ENCODE data around the gene DCXR.
A peak's percentile ranks its signal among the peaks of the same experiment; 100 is the strongest.
"Not testable (repeated sequence)": the region's sequence is repeated elsewhere in the genome, so short reads cannot be mapped to it uniquely, and the experiment has no call there.

The DCXR gene

DNA sequence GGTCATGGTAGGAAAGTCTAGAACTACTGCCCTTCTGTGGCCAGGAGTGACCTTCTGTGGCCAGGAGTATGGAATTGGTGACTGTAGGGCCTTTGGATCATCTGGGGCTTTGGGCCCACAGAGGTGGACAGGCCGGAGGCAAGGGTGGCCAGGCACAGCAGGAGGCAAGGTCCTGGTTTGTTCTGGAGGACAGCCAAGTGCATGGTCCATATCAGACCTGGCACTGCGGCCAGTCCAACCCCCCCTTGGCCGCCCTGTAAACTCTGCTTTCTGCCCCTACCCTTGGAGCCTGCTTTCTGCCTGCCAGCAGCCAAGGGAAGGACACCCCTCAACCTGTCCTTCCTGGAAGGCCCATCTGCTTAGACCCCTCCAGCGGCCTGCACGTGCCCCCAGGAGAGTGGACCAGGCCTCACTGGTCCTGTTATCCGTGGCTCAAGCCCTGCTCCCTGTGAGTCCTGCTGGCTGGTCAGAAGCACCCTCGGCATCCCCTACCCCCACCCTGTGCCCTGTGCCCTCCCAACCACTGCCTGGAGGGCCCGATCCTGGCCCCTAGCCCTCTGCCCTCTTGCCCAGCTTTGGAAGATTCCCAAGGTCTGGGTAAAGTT, 2.3 kb upstream of the DCXR start:
- ATAC-seq: no peak

DNA sequence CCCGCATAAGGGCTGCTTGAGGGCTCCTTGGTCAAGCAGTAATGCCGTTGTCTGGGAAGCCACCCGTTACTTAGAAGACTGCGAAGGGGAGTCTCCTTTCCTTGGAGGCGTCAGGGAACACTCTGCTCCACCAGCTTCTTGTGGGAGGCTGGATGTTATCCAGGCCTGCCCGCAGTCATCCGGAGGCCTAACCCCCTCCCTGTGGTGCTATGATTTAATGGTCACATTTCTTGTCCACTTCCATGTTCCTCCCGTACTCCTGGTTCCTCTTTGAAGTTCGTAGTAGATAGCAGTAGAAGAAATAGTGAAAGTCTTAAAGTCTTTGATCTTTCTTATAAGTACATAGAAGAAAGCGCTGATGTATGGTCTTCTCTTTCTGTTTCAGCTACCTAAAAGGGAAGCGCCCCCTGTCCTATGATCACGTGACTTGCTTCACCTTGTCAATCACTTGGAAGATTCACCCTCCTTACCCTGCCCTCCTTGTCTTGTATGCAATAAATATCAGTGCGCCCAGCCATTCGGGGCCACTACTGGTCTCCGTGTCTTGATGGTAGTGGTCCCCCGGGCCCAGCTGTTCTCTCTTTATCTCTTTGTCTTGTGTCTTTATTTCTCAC, 1.4 kb upstream of the DCXR start:
- ATAC-seq, H3K27ac Mint-ChIP-seq, H3K27me3 Mint-ChIP-seq, H3K36me3 Mint-ChIP-seq, H3K4me3 Mint-ChIP-seq, H3K9me3 Mint-ChIP-seq: not testable (repeated sequence)
- peaks cover 33% of the 10 kb centered on the region for H3K4me1 Mint-ChIP-seq

More for the DNA sequence above, 2.3 kb upstream of the DCXR start:
- Mint-ChIP-seq H3K27me3 (no peaks in the 10 kb centered on the region), H3K9me3 (no peaks in the 10 kb centered on the region), H3K27ac (no peak overlapping the region), H3K4me3 (no peak overlapping the region), H3K4me1 (peaks cover 33% of the 10 kb centered on the region), H3K36me3 (peaks cover 10% of the 10 kb centered on the region)

GRCh38 chr17:82037889-82038195, 345 bp upstream of the DCXR start:
- Mint-ChIP-seq H3K27ac (peak overlapping the region; percentile 85), H3K27me3 (no peaks in the 10 kb centered on the region), H3K9me3 (no peaks in the 10 kb centered on the region), H3K4me3 (peak overlapping the region; percentile 85), H3K4me1 (peaks cover 33% of the 10 kb centered on the region), H3K36me3 (peaks cover 10% of the 10 kb centered on the region)
- ATAC-seq: no peak

GRCh38 chr17:82036634-82037091, 834 bp downstream of the DCXR start:
- peaks cover 10% of the 10 kb centered on the region for H3K36me3 Mint-ChIP-seq
- peak overlapping the region; percentile 85 for H3K4me3 Mint-ChIP-seq
- no peaks in the 10 kb centered on the region for H3K9me3 Mint-ChIP-seq
- H3K27me3 Mint-ChIP-seq: no peaks in the 10 kb centered on the region
- no peak for ATAC-seq
- H3K4me1 Mint-ChIP-seq: peaks cover 33% of the 10 kb centered on the region
- peak overlapping the region; percentile 85 for H3K27ac Mint-ChIP-seq

DNA sequence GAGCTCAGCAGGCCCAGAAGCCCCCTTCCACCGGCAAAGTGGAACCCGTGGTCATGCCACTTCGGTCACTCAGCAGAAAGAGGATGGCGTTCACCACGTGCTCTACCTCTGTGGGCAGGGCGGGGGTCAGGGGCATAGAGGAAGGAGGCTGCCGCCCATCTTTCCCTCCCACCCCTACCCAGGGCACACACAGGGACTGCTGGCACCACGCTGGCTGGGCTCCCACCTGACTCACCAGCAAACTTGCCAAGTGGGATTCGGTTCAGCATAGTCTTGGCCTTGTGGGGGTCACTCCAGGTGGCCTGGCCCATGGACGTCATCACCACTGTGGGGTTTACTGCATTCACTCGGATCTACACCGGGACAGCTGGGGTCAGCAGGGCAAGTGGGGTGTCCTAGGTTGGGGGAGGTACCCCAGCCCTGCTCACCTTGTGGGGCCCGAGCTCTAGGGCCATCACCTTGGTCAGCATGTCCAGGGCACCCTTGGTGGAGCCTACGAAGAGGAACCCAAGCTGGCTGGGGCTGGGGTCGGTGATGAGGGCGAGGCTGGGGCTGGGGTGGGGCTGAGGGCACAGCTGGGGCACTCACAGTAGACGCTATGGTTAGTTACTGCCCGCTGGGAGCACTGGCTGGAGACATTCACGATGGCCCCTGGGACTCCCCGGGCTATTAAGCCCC, 1.4 kb downstream of the DCXR start:
- H3K36me3 Mint-ChIP-seq: peaks cover 10% of the 10 kb centered on the region
- ATAC-seq: no peak
- H3K27me3 Mint-ChIP-seq: no peaks in the 10 kb centered on the region
- no peak overlapping the region for H3K27ac Mint-ChIP-seq
- H3K4me3 Mint-ChIP-seq: peak overlapping the region; percentile 85
- H3K9me3 Mint-ChIP-seq: no peaks in the 10 kb centered on the region
- H3K4me1 Mint-ChIP-seq: peaks cover 33% of the 10 kb centered on the region

GRCh38 chr17:82035488-82035887, 2.0 kb downstream of the DCXR start:
- H3K4me1 Mint-ChIP-seq: peaks cover 36% of the 10 kb centered on the region
- no peak for ATAC-seq
- no peak overlapping the region for H3K4me3 Mint-ChIP-seq
- no peaks in the 10 kb centered on the region for H3K27me3 Mint-ChIP-seq
- H3K36me3 Mint-ChIP-seq: peaks cover 10% of the 10 kb centered on the region
- H3K27ac Mint-ChIP-seq: no peak overlapping the region
- no peaks in the 10 kb centered on the region for H3K9me3 Mint-ChIP-seq

DNA sequence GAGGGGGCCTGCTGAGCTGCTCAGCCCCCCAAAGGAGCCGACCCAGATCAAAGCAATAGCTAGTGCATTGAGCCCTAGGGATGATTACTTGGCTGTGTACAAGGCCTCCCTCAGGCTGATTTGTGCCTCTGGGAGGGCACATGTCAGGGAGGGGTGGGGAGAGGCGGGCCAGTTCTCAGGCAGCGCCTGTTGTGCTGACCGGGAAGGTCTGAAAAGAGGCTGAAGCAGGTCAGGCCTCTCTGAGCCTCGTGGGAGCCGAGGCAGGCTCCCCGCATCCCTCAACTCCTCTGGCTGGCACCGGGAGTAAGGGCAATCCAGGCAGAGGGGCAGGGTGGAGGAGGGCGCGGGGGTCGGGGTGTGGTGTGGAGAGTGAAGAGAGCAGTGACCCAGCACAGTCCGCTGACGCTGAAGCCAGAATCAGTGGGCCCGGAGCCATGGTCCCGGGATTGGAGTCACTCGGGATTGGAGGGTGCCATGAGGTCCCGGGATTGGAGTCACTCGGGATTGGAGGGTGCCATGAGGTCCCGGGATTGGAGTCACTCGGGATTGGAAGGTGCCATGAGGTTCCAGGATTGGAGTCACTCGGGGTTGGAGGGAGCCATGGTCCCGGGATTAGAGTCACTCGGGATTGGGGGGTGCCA, 3.0 kb downstream of the DCXR start:
- H3K27ac Mint-ChIP-seq: no peak overlapping the region
- H3K36me3 Mint-ChIP-seq: peaks cover 10% of the 10 kb centered on the region
- peaks cover 44% of the 10 kb centered on the region for H3K4me1 Mint-ChIP-seq
- ATAC-seq: no peak
- peaks cover 5% of the 10 kb centered on the region for H3K27me3 Mint-ChIP-seq
- H3K4me3 Mint-ChIP-seq: no peak overlapping the region
- no peaks in the 10 kb centered on the region for H3K9me3 Mint-ChIP-seq

DNA sequence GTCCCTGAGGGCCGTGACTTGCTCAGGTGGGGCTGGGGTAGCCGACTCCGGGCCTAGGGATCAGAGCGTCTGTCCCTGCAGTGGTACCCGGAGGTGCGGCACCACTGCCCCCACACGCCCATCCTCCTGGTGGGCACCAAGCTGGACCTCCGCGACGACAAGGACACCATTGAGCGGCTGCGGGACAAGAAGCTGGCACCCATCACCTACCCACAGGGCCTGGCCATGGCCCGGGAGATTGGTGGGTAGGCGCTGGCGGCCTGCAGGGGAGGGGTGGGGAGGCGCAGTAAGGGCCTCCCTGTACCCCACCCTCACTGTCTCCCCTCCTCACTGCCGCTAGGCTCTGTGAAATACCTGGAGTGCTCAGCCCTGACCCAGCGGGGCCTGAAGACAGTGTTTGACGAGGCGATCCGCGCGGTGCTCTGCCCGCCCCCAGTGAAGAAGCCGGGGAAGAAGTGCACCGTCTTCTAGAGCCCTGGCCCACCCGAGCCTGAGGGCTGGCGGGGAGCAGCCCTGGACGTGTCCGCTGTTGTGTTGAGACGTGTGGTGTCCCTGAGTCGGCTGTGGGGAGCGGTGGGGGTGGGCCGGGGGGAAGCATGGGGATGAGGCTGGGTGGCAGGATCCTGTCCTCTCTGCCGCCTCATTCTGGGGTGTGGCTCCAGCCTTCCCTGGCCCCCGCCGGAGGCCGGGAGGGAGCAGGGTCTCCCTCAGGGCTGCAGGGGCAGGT, 4.0 kb downstream of the DCXR start:
- Mint-ChIP-seq H3K4me3 (no peak overlapping the region), H3K4me1 (peaks cover 41% of the 10 kb centered on the region), H3K27ac (no peak overlapping the region), H3K27me3 (peaks cover 12% of the 10 kb centered on the region), H3K9me3 (no peaks in the 10 kb centered on the region), H3K36me3 (peaks cover 10% of the 10 kb centered on the region)
- no peak for ATAC-seq

DNA sequence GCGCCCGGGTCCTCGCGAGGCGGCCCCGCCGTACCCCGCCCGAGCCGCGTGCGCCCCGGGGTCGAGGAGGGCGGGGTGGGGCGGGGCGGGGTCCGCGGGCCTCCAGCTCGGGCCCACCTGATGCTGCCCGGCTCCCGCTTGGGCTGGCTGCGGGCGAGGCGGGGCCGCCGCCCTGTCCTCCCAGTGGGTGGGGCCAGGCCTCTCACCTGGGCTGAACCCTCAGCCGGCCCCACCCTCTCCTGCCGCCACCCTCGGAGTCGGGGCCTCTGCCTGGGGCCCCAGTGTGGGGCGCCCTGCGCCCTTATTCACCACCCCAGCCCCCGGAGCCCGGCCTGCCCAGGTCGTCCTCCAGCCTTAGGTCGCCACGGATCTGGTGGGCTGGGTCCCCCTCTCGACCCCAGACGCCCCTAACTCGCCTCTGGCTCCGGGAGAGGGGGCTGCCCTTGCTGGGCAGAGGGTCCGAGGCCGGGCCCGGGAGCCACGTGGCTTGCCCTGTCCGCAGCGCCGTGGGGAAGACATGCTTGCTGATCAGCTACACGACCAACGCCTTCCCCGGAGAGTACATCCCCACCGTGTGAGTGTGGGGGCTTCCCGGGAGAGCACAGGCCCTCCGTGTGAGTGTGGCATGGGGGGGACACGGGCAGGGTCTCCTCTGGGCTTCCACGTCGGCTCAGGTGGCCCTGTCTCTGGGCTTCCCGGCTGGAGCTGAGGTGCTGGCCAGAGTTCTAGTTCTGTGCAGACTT, 5.4 kb downstream of the DCXR start:
- Mint-ChIP-seq H3K27me3 (peaks cover 22% of the 10 kb centered on the region), H3K4me1 (peaks cover 35% of the 10 kb centered on the region), H3K9me3 (no peaks in the 10 kb centered on the region), H3K4me3 (peak overlapping the region; percentile 59), H3K27ac (no peak overlapping the region), H3K36me3 (peaks cover 17% of the 10 kb centered on the region)
- peak; percentile 54 for ATAC-seq

- no peak for ATAC-seq
- peak within 1 kb of the TSS; percentile 85 for H3K4me3 Mint-ChIP-seq
- peaks cover 21% of the 10 kb centered on the region for H3K36me3 Mint-ChIP-seq
- H3K27ac Mint-ChIP-seq: no peak within 1 kb of the TSS
- H3K27me3 Mint-ChIP-seq: peaks cover 27% of the 10 kb centered on the region
- H3K4me1 Mint-ChIP-seq: peaks cover 31% of the 10 kb centered on the region
- H3K9me3 Mint-ChIP-seq: no peaks in the 10 kb centered on the region
Observed at GRCh38 chr17:82031303-82031884, 6.1 kb downstream of the DCXR start, which contains the start of gene RAC3. RAC3 (plus strand) TSS chr17:82031678; CDS start chr17:82031762, 84 bp downstream.

- H3K27ac Mint-ChIP-seq: no peak overlapping the region
- ATAC-seq: peak; percentile 71
- H3K9me3 Mint-ChIP-seq: no peaks in the 10 kb centered on the region
- peaks cover 34% of the 10 kb centered on the region for H3K27me3 Mint-ChIP-seq
- peak overlapping the region; percentile 85 for H3K4me3 Mint-ChIP-seq
- peaks cover 20% of the 10 kb centered on the region for H3K36me3 Mint-ChIP-seq
- peaks cover 24% of the 10 kb centered on the region for H3K4me1 Mint-ChIP-seq
Observed at GRCh38 chr17:82030470-82031302, 6.8 kb downstream of the DCXR start.

- Mint-ChIP-seq H3K4me3 (peak overlapping the region; percentile 85), H3K36me3 (peaks cover 14% of the 10 kb centered on the region), H3K4me1 (peaks cover 17% of the 10 kb centered on the region), H3K27me3 (peaks cover 36% of the 10 kb centered on the region), H3K27ac (no peak overlapping the region), H3K9me3 (no peaks in the 10 kb centered on the region)
- no peak for ATAC-seq
Observed at GRCh38 chr17:82029990-82030469, 7.5 kb downstream of the DCXR start.

GRCh38 chr17:82029391-82029790, 8.1 kb downstream of the DCXR start:
- Mint-ChIP-seq H3K4me1 (peaks cover 16% of the 10 kb centered on the region), H3K27me3 (peaks cover 36% of the 10 kb centered on the region), H3K27ac (no peak overlapping the region), H3K9me3 (no peaks in the 10 kb centered on the region), H3K36me3 (peaks cover 12% of the 10 kb centered on the region), H3K4me3 (peak overlapping the region; percentile 64)
- no peak for ATAC-seq
